Measurements from ENCODE around the gene ARHGEF9.

Gene ARHGEF9

DNA sequence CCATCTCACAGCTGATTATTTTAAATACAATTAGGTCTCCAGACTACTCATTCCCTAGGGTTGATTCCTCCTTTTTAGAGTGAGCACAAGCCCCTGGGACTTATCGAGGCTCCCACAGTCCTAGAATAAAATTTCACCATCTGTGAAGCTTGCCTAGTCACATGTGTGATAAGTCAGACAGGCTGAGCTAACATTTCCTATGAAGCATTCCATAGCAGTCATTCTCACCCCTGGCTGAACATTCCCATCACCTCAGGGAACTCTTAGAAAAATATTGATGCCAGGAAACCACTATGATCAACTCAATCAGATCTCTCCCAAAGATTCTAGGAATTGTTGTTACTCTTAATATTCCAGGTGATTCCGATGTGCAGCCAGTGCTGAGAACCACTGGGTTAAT, 37.7 kb downstream of the ARHGEF9 start:
- TF ChIP-seq, protein P1, sequence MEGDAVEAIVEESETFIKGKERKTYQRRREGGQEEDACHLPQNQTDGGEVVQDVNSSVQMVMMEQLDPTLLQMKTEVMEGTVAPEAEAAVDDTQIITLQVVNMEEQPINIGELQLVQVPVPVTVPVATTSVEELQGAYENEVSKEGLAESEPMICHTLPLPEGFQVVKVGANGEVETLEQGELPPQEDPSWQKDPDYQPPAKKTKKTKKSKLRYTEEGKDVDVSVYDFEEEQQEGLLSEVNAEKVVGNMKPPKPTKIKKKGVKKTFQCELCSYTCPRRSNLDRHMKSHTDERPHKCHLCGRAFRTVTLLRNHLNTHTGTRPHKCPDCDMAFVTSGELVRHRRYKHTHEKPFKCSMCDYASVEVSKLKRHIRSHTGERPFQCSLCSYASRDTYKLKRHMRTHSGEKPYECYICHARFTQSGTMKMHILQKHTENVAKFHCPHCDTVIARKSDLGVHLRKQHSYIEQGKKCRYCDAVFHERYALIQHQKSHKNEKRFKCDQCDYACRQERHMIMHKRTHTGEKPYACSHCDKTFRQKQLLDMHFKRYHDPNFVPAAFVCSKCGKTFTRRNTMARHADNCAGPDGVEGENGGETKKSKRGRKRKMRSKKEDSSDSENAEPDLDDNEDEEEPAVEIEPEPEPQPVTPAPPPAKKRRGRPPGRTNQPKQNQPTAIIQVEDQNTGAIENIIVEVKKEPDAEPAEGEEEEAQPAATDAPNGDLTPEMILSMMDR (conservative IDR thresholded peaks at IDR 0.05; ENCODE audit: control insufficient read depth, insufficient read depth, low read depth, low read length): no peak

DNA sequence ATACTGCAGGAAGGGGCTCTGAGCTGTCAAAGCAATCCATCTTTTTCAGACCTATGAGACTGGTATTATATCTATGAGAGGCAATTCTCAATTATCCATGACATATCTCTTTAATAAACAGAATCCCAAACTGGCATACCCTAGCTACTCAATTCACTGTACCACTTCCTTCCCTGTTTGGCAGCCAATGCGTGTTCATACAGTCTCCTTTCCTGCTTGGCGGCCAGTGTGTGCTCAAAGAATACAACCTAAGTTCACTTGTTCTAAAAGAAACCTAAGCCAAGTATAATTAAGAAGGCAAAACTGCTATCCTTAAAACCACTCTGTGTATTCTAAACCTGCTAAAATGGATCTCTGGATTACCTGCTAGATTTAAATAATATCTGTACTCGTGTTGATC, 38.3 kb downstream of the ARHGEF9 start:
- TF ChIP-seq, protein P1 (conservative IDR thresholded peaks at IDR 0.05; ENCODE audit: control insufficient read depth, insufficient read depth, low read depth, low read length): no peak
- no peak for DNase-seq (ENCODE audit: low read depth)

More for the DNA sequence above, 37.7 kb downstream of the ARHGEF9 start:
- peak; percentile 78 for DNase-seq (ENCODE audit: low read depth)
- H3K4me3 ChIP-seq (ENCODE audit: control insufficient read depth, low read depth, low read length): no peak overlapping the region

DNA sequence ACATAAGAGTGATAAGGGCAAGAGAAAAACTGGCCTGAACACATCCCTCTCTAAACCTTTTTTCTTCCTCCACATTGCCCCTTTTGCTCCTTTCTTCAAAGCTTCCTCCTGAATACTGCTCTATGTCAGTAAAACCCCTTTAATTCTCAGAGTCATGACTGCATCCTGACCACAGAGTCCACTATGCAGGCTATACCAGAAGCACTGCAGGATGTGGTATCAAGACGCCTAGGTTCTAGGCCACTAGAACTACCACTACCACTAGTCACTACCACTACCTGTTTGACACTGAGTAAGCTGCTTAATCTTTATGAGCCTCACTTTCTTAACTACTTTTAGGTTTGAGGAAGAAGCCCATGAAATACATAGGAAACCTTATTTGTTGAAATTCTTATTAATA, 38.7 kb downstream of the ARHGEF9 start:
- no peak overlapping the region for H3K4me3 ChIP-seq (ENCODE audit: control insufficient read depth, low read depth, low read length)
- DNase-seq (ENCODE audit: low read depth): no peak
- TF ChIP-seq, protein P1 (conservative IDR thresholded peaks at IDR 0.05; ENCODE audit: control insufficient read depth, insufficient read depth, low read depth, low read length): no peak

More for the DNA sequence above, 38.3 kb downstream of the ARHGEF9 start:
- H3K4me3 ChIP-seq (ENCODE audit: control insufficient read depth, low read depth, low read length): no peak overlapping the region

DNA sequence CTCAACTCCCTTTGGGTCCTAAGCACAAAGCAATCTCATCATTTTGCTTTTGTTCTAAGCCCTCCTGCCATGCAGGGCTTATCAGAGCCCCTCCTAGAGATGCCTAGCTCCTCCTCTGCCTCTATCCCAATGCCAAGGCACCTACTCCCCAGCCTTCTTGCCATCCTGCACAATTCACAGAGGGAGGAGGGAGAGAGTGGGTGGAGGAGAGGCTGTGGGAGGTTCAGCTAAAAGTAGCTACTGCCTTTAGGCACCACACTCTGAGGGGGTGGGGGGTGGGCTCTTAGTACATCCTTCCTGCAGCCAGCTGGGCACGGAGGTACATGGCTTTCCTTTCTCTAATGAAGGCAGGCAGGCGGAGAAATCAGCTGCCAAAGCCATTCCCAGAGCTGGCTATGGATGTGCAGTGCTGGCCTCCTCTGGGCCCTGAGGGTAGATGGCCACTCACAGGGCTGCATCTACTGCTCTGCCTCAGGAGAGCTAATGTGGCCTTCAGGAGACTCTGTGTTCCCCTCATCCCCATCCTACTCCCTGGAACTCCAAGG, 40.1 kb downstream of the ARHGEF9 start:
- DNase-seq (ENCODE audit: low read depth): no peak
- H3K4me3 ChIP-seq (ENCODE audit: control insufficient read depth, low read depth, low read length): no peak overlapping the region
- TF ChIP-seq, protein P1 (conservative IDR thresholded peaks at IDR 0.05; ENCODE audit: control insufficient read depth, insufficient read depth, low read depth, low read length): no peak

DNA sequence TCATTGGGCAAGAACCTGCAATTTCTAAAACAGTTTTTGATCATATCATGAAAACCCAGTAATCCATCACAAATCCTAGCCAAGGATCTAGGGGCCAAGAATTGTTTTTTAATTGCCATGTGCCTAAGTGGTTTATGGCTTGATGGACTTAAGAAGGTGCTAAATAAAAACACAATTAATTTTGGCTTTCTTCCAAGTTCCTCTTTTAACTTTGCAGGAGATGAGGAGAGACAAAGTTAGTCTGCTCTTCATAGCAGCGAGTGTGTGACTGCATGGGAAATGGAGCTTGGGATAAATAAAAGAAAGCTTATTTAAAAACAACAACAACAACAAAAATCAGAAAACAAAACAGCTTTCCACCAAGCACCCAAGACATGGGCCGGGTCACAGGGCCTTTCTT, 41.4 kb downstream of the ARHGEF9 start:
- TF ChIP-seq, protein P1 (conservative IDR thresholded peaks at IDR 0.05; ENCODE audit: control insufficient read depth, insufficient read depth, low read depth, low read length): no peak
- no peak overlapping the region for H3K4me3 ChIP-seq (ENCODE audit: control insufficient read depth, low read depth, low read length)
- no peak for DNase-seq (ENCODE audit: low read depth)

DNA sequence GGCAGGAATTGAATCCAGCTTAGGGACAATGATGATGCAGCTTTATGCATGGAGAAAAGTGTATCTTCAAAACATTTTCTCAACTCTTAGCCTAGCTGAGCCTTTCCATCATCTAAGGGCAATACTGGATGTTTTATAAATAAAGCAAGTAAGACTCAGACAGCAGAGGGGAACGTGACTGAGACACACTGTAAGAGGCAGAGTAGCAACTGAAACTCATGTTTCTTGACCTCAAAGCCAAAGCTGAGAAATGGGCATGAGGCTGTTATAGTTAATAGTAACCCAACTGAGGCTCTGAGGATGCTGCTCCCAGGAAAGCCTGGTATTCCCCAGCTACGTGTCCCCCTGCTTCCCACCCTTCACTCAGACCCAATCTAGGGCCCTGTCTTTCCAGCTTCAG, 44.6 kb downstream of the ARHGEF9 start:
- TF ChIP-seq, protein P1 (conservative IDR thresholded peaks at IDR 0.05; ENCODE audit: control insufficient read depth, insufficient read depth, low read depth, low read length): no peak
- no peak overlapping the region for H3K4me3 ChIP-seq (ENCODE audit: control insufficient read depth, low read depth, low read length)
- no peak for DNase-seq (ENCODE audit: low read depth)

DNA sequence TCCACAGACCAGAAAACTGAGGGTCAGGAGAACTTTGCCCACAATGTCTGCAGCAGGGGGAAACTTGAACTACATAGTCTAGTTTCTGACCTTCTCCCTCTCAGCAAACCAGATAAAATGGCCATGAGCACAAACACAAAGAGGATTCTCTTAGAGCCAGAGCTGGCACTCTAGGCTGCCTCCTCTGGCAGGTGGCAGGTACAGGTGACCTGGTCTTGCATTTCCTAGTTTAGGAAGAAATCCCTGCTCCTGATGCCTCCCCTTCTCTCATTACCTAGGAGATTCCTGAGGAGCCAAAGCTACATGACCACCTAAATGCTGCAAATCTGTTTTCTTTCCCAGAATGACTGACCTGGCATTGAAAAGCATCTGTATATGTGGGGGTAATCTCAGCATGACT, 45.1 kb downstream of the ARHGEF9 start:
- TF ChIP-seq, protein P1 (conservative IDR thresholded peaks at IDR 0.05; ENCODE audit: control insufficient read depth, insufficient read depth, low read depth, low read length): no peak
- H3K4me3 ChIP-seq (ENCODE audit: control insufficient read depth, low read depth, low read length): no peak overlapping the region
- DNase-seq (ENCODE audit: low read depth): no peak

Measured in fibroblast of mammary gland (primary cell).